BJ (cell line): Measurements from ENCODE around the gene TSR1. TPM values are rescaled to one million over a fixed set of nuclear protein-coding genes. Genes with fewer than 3 reads are reported as not detected.

Source experiments
- CTCF ChIA-PET: fragments of 350-600 bp; formaldehyde crosslinking; extraction: SDS; loops from one replicate; lab custom pipeline; 2021; ENCODE audit warnings: antibody characterized with exemption, inconsistent platforms; lab: Yijun Ruan, JAX
- POLR2A ChIA-PET: fragments of 300-600 bp; sonication (Branson Sonifier 250); formaldehyde crosslinking; extraction: SDS; loops from one replicate; lab custom pipeline; 2021; ENCODE audit warnings: antibody characterized with exemption; lab: Charles Lee
- DNase-seq: peaks from one replicate; pipeline ENCODE4 v3.0.0-alpha.2; 2011; ENCODE audit warnings: low read depth
- H3K27me3 ChIP-seq: 2 replicates; pipeline ENCODE4 v1.6.0; 2011; ENCODE audit warnings: low read length; ENCODE audit not compliant: control insufficient read depth, insufficient read depth
- H3K36me3 ChIP-seq: 2 replicates; pipeline ENCODE4 v1.5.1; 2011; ENCODE audit warnings: low read length; ENCODE audit not compliant: control insufficient read depth, insufficient read depth
- H3K4me3 ChIP-seq: 2 replicates; pipeline ENCODE4 v1.5.1; 2011; ENCODE audit warnings: low read depth, mild to moderate bottlenecking, control low read depth, low read length
- polyA plus RNA-seq: library from polyadenylated mRNA; depleted of rRNA; stranded (reverse); fragments of >200 nt; gene quantifications from 2 replicates; pipeline ENCODE4 v1.2.3, GENCODE V29; 2011
- TF ChIP-seq, protein P1 (sequence below): IDR thresholded peaks from 2 replicates; pipeline ENCODE4 v1.5.1; 2011; ENCODE audit warnings: low read depth, mild to moderate bottlenecking, control low read depth, inconsistent platforms, low read length, moderate library complexity; ENCODE audit not compliant: insufficient read depth

TSR1 gene
- polyA plus RNA-seq, 1 experiment: 8.9 TPM

DNA sequence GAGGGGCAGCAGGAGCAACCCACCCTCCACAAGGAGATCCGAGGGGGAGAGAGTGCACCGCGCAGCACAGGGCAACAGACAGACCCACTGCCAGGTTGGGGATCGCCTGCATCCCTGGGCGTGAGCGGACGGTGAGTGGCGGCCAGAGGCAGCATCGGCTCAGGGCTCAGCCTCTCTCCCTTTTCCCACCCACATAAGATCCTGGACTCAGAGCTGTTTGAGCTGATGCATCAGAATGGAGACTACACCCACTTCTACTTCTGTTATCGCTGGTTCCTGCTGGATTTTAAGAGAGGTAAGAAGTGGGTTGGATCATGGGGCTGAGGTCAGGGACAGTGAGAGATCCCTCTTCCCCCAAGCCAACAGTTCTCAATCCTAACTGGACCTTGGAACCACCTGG lies 41.4 kb upstream of the TSR1 start:
- no peak overlapping the region for H3K4me3 ChIP-seq
- CTCF ChIA-PET: interaction anchor here (1.3 to 15.4 kb wide), 2 partner anchors 11 to 37 kb away, joined by 5 to 356 read pairs; no protein-coding TSS in a partner anchor
- DNase-seq: no peak
- peaks cover 33% of the 10 kb centered on the region for H3K36me3 ChIP-seq
- POLR2A ChIA-PET: no interaction called here
- no peaks in the 10 kb centered on the region for H3K27me3 ChIP-seq
- TF ChIP-seq, protein P1, sequence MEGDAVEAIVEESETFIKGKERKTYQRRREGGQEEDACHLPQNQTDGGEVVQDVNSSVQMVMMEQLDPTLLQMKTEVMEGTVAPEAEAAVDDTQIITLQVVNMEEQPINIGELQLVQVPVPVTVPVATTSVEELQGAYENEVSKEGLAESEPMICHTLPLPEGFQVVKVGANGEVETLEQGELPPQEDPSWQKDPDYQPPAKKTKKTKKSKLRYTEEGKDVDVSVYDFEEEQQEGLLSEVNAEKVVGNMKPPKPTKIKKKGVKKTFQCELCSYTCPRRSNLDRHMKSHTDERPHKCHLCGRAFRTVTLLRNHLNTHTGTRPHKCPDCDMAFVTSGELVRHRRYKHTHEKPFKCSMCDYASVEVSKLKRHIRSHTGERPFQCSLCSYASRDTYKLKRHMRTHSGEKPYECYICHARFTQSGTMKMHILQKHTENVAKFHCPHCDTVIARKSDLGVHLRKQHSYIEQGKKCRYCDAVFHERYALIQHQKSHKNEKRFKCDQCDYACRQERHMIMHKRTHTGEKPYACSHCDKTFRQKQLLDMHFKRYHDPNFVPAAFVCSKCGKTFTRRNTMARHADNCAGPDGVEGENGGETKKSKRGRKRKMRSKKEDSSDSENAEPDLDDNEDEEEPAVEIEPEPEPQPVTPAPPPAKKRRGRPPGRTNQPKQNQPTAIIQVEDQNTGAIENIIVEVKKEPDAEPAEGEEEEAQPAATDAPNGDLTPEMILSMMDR: no peak

DNA sequence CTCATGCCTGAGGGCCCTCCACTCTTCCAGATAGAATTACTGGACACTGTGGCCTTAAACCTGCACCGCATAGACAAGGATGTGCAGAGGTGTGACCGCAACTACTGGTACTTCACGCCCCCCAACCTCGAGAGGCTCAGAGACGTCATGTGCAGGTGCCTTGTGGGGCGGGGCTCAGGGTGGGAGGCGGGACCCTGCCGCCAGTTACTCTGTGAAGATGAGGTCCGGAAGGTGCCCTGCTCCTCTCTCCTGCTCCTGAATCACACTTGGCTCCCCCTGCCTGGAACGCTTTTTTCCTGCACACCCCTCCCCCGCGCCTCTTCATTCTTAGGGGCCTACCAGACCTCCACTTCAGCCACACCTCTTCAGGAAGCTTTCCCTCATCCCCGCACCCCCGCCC lies 39.9 kb upstream of the TSR1 start:
- no peak for DNase-seq
- no peaks in the 10 kb centered on the region for H3K27me3 ChIP-seq
- H3K36me3 ChIP-seq: peaks cover 36% of the 10 kb centered on the region
- H3K4me3 ChIP-seq: no peak overlapping the region
- CTCF ChIA-PET: interaction anchor here (0.6 to 1.8 kb wide), 3 partner anchors 10 to 40 kb away, joined by 3 to 5 read pairs (median 4); no protein-coding TSS in a partner anchor
- POLR2A ChIA-PET: no interaction called here
- TF ChIP-seq, protein P1: no peak

DNA sequence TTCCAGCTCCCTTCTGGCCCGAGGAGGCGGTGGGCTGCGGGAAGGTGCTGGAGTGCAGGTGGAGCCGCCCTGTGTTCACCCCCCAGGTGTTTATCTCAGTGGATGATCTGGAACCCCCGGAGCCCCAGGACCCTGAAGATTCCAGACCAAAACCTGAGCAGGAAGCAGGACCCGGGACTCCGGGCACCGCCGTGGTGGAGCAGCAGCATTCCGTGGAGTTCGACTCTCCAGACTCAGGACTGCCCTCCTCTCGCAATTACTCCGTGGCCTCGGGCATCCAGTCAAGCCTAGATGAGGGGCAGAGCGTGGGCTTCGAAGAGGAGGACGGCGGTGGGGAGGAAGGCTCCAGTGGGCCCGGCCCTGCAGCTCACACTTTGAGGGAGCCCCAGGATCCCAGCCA lies 39.1 kb upstream of the TSR1 start:
- H3K4me3 ChIP-seq: no peak overlapping the region
- POLR2A ChIA-PET: no interaction called here
- DNase-seq: no peak
- CTCF ChIA-PET: interaction anchor here (1.8 kb wide), 1 partner anchor 41 kb away, joined by 4 read pairs; no protein-coding TSS in a partner anchor
- no peaks in the 10 kb centered on the region for H3K27me3 ChIP-seq
- peaks cover 36% of the 10 kb centered on the region for H3K36me3 ChIP-seq
- TF ChIP-seq, protein P1: no peak

DNA sequence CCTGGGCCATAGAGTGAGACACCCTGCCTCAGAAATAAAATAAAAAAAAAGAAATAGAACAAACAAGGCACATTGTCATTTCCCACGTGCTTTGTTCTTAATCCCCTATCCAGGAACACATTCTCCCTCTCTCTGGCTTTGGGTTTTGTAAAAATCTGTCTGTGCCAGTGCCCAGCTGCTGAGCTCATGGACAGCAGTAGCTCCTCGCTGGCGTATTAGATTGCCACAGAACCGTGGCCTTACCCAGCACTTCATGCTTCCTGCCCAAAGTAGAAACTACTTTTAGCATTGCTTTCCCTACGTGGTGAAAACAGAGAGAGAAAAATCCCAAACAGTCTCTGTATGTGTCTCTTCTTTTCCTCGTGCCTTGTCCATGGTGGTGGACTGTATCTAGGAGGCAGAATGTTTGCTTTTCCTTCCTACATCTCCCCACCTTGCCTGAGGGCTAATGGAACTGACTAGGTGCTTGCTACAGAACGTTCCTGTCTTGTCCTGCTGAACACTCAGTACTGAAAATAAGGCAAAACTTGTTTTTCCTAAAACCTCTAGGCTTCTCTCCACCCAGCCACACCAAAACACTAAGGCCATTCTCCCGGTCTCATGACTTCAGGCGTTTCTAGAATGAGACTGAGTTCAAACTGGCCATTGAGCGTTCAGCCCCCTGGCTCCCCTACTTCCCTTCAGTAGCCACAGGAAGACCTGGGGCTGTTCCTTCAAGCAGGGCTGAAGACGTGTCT lies 38.5 kb upstream of the TSR1 start:
- H3K4me3 ChIP-seq: no peak overlapping the region
- H3K36me3 ChIP-seq: peaks cover 35% of the 10 kb centered on the region
- POLR2A ChIA-PET: no interaction called here
- TF ChIP-seq, protein P1: no peak
- CTCF ChIA-PET: interaction anchor here (1.2 kb wide), 1 partner anchor 41 kb away, joined by 3 read pairs; no protein-coding TSS in a partner anchor
- H3K27me3 ChIP-seq: no peaks in the 10 kb centered on the region
- no peak for DNase-seq

DNA sequence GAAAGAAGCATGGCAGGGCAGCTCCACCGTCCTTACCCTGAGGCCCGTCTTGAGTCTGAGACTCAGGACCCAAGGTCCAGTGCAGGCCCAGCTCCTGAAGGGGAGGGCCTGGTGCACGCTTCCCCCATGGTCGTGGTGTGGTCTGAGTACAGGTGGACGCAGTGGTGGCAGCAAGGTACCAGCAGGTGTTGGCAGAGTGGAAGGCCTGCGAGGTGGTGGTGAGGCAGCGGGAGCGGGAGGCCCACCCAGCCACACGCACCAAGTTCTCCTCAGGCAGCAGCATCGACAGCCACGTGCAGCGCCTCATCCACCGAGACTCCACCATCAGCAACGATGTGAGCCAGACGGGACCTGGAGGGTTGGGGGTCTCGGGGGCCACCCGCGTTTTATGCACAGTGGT lies 36.9 kb upstream of the TSR1 start:
- TF ChIP-seq, protein P1: no peak
- CTCF ChIA-PET: interaction anchor here (1.7 kb wide), 1 partner anchor 9 kb away, joined by 6 read pairs; no protein-coding TSS in a partner anchor

More for the DNA sequence above, 36.9 kb upstream of the TSR1 start:
- Histone ChIP-seq H3K4me3 (no peak overlapping the region), H3K36me3 (peaks cover 26% of the 10 kb centered on the region), H3K27me3 (no peaks in the 10 kb centered on the region)
- no peak for DNase-seq
- POLR2A ChIA-PET: no interaction called here
